Mucosa of descending colon (tissue), 3 donors: Measurements from ENCODE around the gene ZNF414. TPM values are rescaled to one million over a fixed set of nuclear protein-coding genes. Genes with fewer than 3 reads are reported as not detected.

Experiments used
- ATAC-seq: fragments of 200-7000 bp; cut with Tn5 transposase; one replicate; pipeline ENCODE4 v1.9.1; 2020; ENCODE audit warnings: mild to moderate bottlenecking, moderate library complexity
- DNase-seq, 3 donors: peaks; one replicate each; pipeline ENCODE4 v3.0.0-alpha.2; 2020
- H3K36me3 ChIP-seq: fragments of 200-600 bp; one replicate; pipeline ENCODE4 v1.8.0; 2021; ENCODE audit warnings: low read depth, mild to moderate bottlenecking
- H3K4me1 ChIP-seq: fragments of 200-600 bp; one replicate; pipeline ENCODE4 v1.8.0; 2021; ENCODE audit warnings: low read depth, mild to moderate bottlenecking
- H3K4me3 ChIP-seq: fragments of 200-600 bp; one replicate; pipeline ENCODE4 v1.8.0; 2021; ENCODE audit warnings: mild to moderate bottlenecking
- H3K9me3 ChIP-seq: fragments of 200-600 bp; one replicate; pipeline ENCODE4 v1.8.0; 2021; ENCODE audit warnings: mild to moderate bottlenecking
- CTCF ChIP-seq: fragments of 200-600 bp; IDR thresholded peaks from one replicate; pipeline ENCODE4 v1.8.0; 2022; ENCODE audit warnings: antibody characterized with exemption, mild to moderate bottlenecking
- intact Hi-C, 2 donors: fragments of 100-400 bp; cut with DNase I in 1 of 2; cut with micrococcal nuclease in 1 of 2; formaldehyde crosslinking; loops; one replicate each; pipeline versions ENCODE4 v1.11.0 to v1.11.1; 2022; cut with DNase I, micrococcal nuclease
- total RNA-seq, 3 donors: library from RNA; stranded (reverse); fragmentation: NEBNext Ultra II Directional in 2 of 3; extraction: Animal tissue kit (Norgen Biotek cat#: 25700) in 2 of 3; gene quantifications; one replicate each; pipeline versions ENCODE4 v1.2.1 to v1.2.4, GENCODE V29; 2021 to 2023
- donor health status: DM: no; HTN: no; CAD: no; lungs with moderate emphysema.
- donor health status: DM: no; HTN: no; CAD: no.
- donor health status: DM: no; HTN: yes; CAD: no.

ZNF414 gene
- total RNA-seq, 3 donors from 2014 or later, result 22.2 to 22.7 (median 22.3) TPM

GRCh38 chr19:8536282-8536681 lies 22.3 kb upstream of the ZNF414 start:
- no peak for TF ChIP-seq CTCF
- H3K4me1 ChIP-seq, result peaks cover 4% of the 10 kb centered on the region
- intact Hi-C loops, result no loop called here
- no peaks in the 10 kb centered on the region for H3K9me3 ChIP-seq
- no peak for ATAC-seq
- no peaks in the 10 kb centered on the region for H3K36me3 ChIP-seq
- H3K4me3 ChIP-seq, result no peak overlapping the region
- no peak for DNase-seq

GRCh38 chr19:8532225-8532624 lies 18.3 kb upstream of the ZNF414 start:
- no peak overlapping the region for H3K4me3 ChIP-seq
- DNase-seq, result no peak
- no peak for ATAC-seq
- intact Hi-C loops, result no loop called here
- peaks cover 6% of the 10 kb centered on the region for H3K4me1 ChIP-seq
- no peaks in the 10 kb centered on the region for H3K9me3 ChIP-seq
- H3K36me3 ChIP-seq, result no peaks in the 10 kb centered on the region
- TF ChIP-seq CTCF, result no peak

GRCh38 chr19:8531470-8531869 lies 17.5 kb upstream of the ZNF414 start:
- H3K4me3 ChIP-seq, result no peak overlapping the region

GRCh38 chr19:8530061-8530679 lies 16.2 kb upstream of the ZNF414 start:
- intact Hi-C loops, result no loop called here

More at GRCh38 chr19:8531470-8531869, 17.5 kb upstream of the ZNF414 start:
- intact Hi-C loops, result no loop called here
- no peak for TF ChIP-seq CTCF
- ATAC-seq (no peak), DNase-seq (no peak)
- no peaks in the 10 kb centered on the region for H3K9me3 ChIP-seq
- no peaks in the 10 kb centered on the region for H3K36me3 ChIP-seq
- H3K4me1 ChIP-seq, result peaks cover 6% of the 10 kb centered on the region

GRCh38 chr19:8529369-8530006 lies 15.5 kb upstream of the ZNF414 start:
- no peak for TF ChIP-seq CTCF
- no peak for ATAC-seq
- peaks cover 6% of the 10 kb centered on the region for H3K4me1 ChIP-seq
- H3K36me3 ChIP-seq, result peaks cover 6% of the 10 kb centered on the region
- H3K9me3 ChIP-seq, result no peaks in the 10 kb centered on the region
- DNase-seq, result no peak
- H3K4me3 ChIP-seq, result no peak overlapping the region
- intact Hi-C loops, result no loop called here

More at GRCh38 chr19:8530061-8530679, 16.2 kb upstream of the ZNF414 start:
- Histone ChIP-seq H3K36me3 (peaks cover 6% of the 10 kb centered on the region), H3K4me3 (no peak overlapping the region), H3K9me3 (no peaks in the 10 kb centered on the region), H3K4me1 (peaks cover 6% of the 10 kb centered on the region)
- TF ChIP-seq CTCF, result no peak
- ATAC-seq (no peak), DNase-seq (no peak)
